GM12864 (cell line): ENCODE measurements around the gene KCNT2.

Experiments used
- DNase-seq: peaks from one replicate; pipeline ENCODE4 v3.0.0-alpha.2; 2011; ENCODE audit warnings: low read depth
- H3K4me3 ChIP-seq: 2 replicates; pipeline ENCODE4 v1.5.1; 2011; ENCODE audit warnings: mild to moderate bottlenecking, low read depth, low read length, control low read depth
- TF ChIP-seq, protein P1 (sequence below): IDR thresholded peaks from 2 replicates; pipeline ENCODE4 v1.5.1; 2011; ENCODE audit warnings: low read depth, mild to moderate bottlenecking, moderate library complexity, low read length, control low read depth, inconsistent platforms; ENCODE audit errors: missing control alignments

The KCNT2 gene

DNA sequence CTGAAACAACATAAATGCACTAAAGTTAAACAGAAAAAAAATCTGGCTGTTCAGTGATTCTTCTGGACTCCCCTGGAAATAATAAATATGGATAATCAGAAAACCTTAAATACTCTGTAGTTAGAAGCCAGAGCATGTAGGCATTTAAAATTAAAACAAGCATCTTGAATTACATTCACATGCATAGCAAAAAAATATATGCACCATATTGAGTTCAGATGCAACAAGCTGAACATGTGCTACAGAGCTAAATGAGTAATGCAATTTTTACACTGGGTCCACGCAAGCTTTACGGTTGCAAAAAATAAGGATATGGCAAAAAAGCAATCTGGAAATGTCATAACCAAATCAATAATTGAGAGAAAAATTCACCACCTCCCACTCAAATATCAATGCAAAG, 11.5 kb upstream of the KCNT2 start:
- TF ChIP-seq, protein P1, sequence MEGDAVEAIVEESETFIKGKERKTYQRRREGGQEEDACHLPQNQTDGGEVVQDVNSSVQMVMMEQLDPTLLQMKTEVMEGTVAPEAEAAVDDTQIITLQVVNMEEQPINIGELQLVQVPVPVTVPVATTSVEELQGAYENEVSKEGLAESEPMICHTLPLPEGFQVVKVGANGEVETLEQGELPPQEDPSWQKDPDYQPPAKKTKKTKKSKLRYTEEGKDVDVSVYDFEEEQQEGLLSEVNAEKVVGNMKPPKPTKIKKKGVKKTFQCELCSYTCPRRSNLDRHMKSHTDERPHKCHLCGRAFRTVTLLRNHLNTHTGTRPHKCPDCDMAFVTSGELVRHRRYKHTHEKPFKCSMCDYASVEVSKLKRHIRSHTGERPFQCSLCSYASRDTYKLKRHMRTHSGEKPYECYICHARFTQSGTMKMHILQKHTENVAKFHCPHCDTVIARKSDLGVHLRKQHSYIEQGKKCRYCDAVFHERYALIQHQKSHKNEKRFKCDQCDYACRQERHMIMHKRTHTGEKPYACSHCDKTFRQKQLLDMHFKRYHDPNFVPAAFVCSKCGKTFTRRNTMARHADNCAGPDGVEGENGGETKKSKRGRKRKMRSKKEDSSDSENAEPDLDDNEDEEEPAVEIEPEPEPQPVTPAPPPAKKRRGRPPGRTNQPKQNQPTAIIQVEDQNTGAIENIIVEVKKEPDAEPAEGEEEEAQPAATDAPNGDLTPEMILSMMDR: no peak
- no peak overlapping the region for H3K4me3 ChIP-seq
- DNase-seq: no peak

DNA sequence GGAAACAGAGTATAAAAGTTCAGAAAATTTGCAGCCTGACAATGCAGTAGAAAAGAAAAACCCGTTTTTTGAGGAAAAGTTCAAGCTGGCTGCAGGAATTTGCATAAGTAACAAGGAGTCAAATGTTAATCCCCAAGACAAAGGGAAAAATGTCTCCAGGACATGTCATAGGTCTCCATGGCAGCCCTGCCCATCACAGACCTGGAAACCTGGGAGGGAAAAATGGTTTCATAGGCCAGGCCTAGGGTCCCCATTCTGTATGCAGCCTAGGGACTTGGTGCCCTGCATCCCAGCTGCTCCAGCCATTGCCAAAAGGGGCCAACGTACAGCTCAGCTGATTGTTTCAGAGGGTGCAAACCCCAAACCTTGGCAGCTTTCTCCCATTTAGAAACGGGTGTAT, 3.6 kb upstream of the KCNT2 start:
- no peak overlapping the region for H3K4me3 ChIP-seq
- TF ChIP-seq, protein P1: no peak
- DNase-seq: no peak

DNA sequence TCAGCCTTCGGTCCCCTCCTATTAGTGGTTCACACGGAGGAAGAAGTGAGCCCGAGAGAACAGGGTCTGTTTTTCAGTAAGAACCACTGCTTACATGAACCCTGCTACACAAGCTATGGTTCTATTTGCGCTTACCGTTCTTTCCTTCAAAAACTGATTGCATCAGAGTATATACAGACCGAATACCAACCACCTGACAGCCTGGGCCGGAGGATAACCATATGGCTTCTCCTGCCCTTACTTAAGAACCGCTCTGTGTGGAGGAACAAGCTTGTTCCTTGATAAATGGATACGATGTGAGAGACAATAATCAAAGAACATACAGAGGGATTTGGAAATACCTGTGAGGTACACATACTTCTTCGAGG, 1.1 kb upstream of the KCNT2 start:
- no peak overlapping the region for H3K4me3 ChIP-seq
- TF ChIP-seq, protein P1: no peak
- no peak for DNase-seq

DNA sequence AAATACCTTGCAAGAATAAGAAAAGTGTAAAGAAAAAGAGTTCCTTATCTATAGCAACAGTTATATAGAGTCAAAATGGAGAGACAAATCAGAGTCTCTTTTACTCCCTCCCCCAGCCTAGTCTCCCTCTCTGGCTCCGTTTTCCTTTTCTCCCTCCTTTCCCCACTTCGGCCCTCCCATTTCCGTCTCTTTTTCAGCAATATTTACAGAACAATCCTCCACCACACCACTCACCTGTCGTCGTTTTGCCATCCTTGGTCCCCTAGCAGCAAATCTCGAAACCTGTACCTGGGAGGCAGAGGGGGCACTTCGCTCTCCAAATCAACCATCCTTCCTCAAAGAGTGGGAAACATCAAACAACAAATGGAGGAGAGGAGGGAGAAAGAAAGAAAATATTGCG, 259 bp downstream of the KCNT2 start:
- DNase-seq: no peak
- TF ChIP-seq, protein P1: no peak
- no peak overlapping the region for H3K4me3 ChIP-seq

DNA sequence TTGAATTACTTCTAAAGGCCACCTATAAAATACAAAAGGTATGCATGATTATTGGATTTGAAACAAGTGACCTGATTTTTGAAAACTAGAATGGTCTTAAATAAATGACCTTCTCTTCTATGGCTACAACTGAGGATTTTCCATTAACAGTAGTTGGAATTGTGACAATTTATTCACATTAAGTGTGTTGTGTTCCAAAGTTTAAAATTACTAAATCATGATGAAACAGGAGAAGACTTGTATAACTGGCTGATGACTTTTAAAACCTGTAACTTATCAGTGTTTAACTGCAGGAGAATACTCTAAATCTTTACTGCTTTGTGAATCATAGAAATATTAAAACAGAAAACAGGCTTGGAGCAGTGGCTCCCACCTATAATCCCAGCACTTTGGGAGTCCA, 4.6 kb downstream of the KCNT2 start:
- no peak overlapping the region for H3K4me3 ChIP-seq
- no peak for DNase-seq
- TF ChIP-seq, protein P1: no peak

DNA sequence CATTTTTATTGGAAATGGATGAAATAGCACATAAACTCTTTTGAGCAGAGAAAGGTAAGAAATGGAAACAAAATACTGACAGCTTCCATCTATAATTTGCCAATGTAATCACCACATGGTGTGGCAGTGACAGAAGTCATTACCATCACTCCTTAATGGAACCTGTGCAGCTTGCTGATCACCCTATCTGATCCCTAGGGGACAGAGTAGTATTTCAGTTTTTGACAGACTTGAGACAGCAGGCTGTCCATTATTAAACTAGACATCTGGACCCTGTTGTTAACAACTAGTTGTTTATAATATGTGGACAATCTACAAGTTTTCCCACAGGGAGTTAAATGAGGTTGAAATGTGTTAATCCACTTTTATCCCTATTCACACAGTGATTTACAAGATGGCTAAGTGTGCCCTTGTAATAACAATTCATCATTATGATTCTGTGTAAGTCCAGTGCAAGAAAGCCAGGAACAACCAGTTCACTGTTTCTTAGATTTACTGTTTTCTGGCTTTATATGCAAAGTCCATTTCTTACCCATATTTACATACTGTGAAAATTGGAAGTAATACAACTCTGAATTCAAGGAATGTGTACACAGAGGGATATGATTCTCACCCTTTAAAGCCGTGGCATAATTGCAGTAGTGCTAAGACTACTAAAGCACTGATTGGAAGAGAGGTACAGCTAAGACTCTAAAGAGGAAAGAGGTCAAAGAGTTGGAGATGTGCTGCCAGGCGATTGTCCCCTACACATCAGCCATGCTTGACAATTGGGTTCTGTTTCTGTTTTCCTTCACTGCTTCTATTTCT, 9.1 kb downstream of the KCNT2 start:
- TF ChIP-seq, protein P1: no peak
- H3K4me3 ChIP-seq: no peak overlapping the region
- no peak for DNase-seq

DNA sequence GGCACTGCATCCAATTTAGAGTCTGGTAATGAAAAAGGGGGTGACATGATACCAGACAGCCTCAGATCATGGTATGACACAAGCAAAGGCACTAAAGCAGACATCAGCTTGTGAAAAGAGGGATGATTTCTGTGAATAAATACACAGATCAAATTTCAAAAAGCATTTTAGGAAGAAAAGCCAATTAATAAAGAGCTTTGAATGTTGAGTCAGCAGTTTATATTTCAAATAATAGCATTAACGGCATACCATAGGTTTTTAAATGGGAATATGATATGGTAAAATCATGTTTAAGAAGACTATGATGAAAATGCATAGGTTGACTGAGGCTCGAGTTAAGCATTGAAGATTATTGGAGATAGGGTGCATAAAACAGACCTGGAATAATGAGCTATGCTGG, 13.5 kb downstream of the KCNT2 start:
- H3K4me3 ChIP-seq: no peak overlapping the region
- DNase-seq: no peak
- TF ChIP-seq, protein P1: no peak
